OCI-LY1 (cell line): ENCODE measurements around the gene RRAGB.

Experiments
- H2AFZ ChIP-seq: fragments of 200-600 bp; sonication (generic), shearing (Covaris generic); 2 replicates; pipeline ENCODE4 v1.6.0; 2014; ENCODE audit warnings: antibody characterized with exemption, mild to moderate bottlenecking, low read length
- H3F3A ChIP-seq: fragments of 200-600 bp; sonication (generic), shearing (Covaris generic); 2 replicates; pipeline ENCODE4 v1.6.0; 2014; ENCODE audit warnings: mild to moderate bottlenecking, antibody characterized with exemption, low read length, moderate library complexity; ENCODE audit not compliant: insufficient read depth
- H3K27ac ChIP-seq: fragments of 200-600 bp; sonication (generic); 2 replicates; pipeline ENCODE4 v1.5.1; 2014; ENCODE audit warnings: low read length, mixed run types, mild to moderate bottlenecking, low read depth; ENCODE audit not compliant: poor library complexity, severe bottlenecking
- H3K27me3 ChIP-seq: fragments of 200-600 bp; sonication (generic); 2 replicates; pipeline ENCODE4 v1.6.0; 2014; ENCODE audit warnings: antibody characterized with exemption, mild to moderate bottlenecking, low read length, moderate library complexity; ENCODE audit not compliant: insufficient read depth
- H3K36me3 ChIP-seq: fragments of 200-600 bp; sonication (generic); 2 replicates; pipeline ENCODE4 v1.6.1; 2014; ENCODE audit warnings: mild to moderate bottlenecking, antibody characterized with exemption, low read length, moderate library complexity, mixed read lengths; ENCODE audit not compliant: insufficient read depth
- H3K4me1 ChIP-seq: fragments of 200-600 bp; sonication (generic); 2 replicates; pipeline ENCODE4 v1.5.1; 2014; ENCODE audit warnings: mild to moderate bottlenecking, low read length, moderate library complexity; ENCODE audit not compliant: insufficient read depth, severe bottlenecking
- H3K4me2 ChIP-seq: fragments of 200-600 bp; sonication (generic), shearing (Covaris generic); 2 replicates; pipeline ENCODE4 v1.6.1; 2014; ENCODE audit warnings: low read length
- H3K4me3 ChIP-seq: fragments of 200-600 bp; sonication (generic); 2 replicates; pipeline ENCODE4 v1.5.1; 2014; ENCODE audit warnings: low read length, low read depth, mild to moderate bottlenecking, mixed read lengths; ENCODE audit not compliant: poor library complexity, severe bottlenecking
- H3K79me2 ChIP-seq: fragments of 200-600 bp; shearing (Covaris generic); 2 replicates; pipeline ENCODE4 v1.6.1; 2016; ENCODE audit warnings: mixed run types, low read length, mixed read lengths; ENCODE audit not compliant: insufficient read depth
- H3K9ac ChIP-seq: fragments of 200-600 bp; sonication (generic), shearing (Covaris generic); 2 replicates; pipeline ENCODE4 v1.6.1; 2014; ENCODE audit warnings: mild to moderate bottlenecking, low read length, mixed read lengths
- H3K9me2 ChIP-seq: fragments of 200-600 bp; sonication (generic), shearing (Covaris generic); 2 replicates; pipeline ENCODE4 v1.6.1; 2014; ENCODE audit warnings: low read depth, mild to moderate bottlenecking, low read length, mixed read lengths
- H3K9me3 ChIP-seq: fragments of 200-600 bp; shearing (Covaris generic); 2 replicates; pipeline ENCODE4 v1.6.1; 2014; ENCODE audit warnings: low read length, mixed read lengths
- H4K20me1 ChIP-seq: fragments of 200-600 bp; sonication (generic), shearing (Covaris generic); 2 replicates; pipeline ENCODE4 v1.6.0; 2016; ENCODE audit warnings: mild to moderate bottlenecking, low read length; ENCODE audit not compliant: insufficient read depth
- EZH2 ChIP-seq: fragments of 200-600 bp; sonication (generic), shearing (Covaris generic); IDR thresholded peaks from 2 replicates; pipeline ENCODE4 v1.8.0; 2017; ENCODE audit warnings: borderline replicate concordance, mixed run types, mild to moderate bottlenecking, antibody characterized with exemption, low read length, moderate library complexity, mixed read lengths
- TF ChIP-seq, protein P1 (sequence below): fragments of 200-600 bp; sonication (generic), shearing (Covaris generic); IDR thresholded peaks from 2 replicates; pipeline ENCODE4 v1.5.1; 2017; ENCODE audit warnings: mild to moderate bottlenecking, antibody characterized with exemption, low read length, moderate library complexity, mixed read lengths

Gene RRAGB

DNA sequence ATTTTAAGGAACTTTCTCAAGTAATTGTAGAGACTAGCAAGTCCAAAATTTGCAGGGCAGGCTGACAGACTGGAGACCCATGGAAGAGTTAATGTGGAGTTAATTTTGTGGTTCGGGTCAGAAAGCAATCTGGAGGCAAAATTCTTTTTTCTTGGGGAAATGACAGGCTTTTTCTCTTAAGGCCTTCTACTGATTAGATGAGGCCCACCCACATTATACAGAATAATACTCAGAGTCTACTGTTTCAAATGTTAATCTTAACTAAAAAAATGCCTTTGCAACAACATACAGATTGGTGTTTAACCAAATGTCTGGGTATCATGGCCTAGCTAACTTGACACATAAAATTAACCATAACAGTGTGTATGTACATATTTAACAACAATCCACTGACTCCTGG lies 32.7 kb downstream of the RRAGB start:
- H3K27me3 ChIP-seq = no peaks in the 10 kb centered on the region
- H4K20me1 ChIP-seq = no peaks in the 10 kb centered on the region
- no peaks in the 10 kb centered on the region for H3F3A ChIP-seq
- H3K9me3 ChIP-seq = no peaks in the 10 kb centered on the region
- H3K9me2 ChIP-seq = no peaks in the 10 kb centered on the region
- peaks cover 13% of the 10 kb centered on the region; the same call in 1 of the 2 replicates for H3K36me3 ChIP-seq
- no peak overlapping the region for H3K27ac ChIP-seq
- no peak overlapping the region for H3K4me3 ChIP-seq
- no peaks in the 10 kb centered on the region for H3K79me2 ChIP-seq
- H3K9ac ChIP-seq = no peak overlapping the region
- no peaks in the 10 kb centered on the region for H3K4me1 ChIP-seq
- H2AFZ ChIP-seq = no peak overlapping the region
- H3K4me2 ChIP-seq = no peak overlapping the region
- no peak for TF ChIP-seq EZH2
- TF ChIP-seq, protein P1, sequence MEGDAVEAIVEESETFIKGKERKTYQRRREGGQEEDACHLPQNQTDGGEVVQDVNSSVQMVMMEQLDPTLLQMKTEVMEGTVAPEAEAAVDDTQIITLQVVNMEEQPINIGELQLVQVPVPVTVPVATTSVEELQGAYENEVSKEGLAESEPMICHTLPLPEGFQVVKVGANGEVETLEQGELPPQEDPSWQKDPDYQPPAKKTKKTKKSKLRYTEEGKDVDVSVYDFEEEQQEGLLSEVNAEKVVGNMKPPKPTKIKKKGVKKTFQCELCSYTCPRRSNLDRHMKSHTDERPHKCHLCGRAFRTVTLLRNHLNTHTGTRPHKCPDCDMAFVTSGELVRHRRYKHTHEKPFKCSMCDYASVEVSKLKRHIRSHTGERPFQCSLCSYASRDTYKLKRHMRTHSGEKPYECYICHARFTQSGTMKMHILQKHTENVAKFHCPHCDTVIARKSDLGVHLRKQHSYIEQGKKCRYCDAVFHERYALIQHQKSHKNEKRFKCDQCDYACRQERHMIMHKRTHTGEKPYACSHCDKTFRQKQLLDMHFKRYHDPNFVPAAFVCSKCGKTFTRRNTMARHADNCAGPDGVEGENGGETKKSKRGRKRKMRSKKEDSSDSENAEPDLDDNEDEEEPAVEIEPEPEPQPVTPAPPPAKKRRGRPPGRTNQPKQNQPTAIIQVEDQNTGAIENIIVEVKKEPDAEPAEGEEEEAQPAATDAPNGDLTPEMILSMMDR = no peak

DNA sequence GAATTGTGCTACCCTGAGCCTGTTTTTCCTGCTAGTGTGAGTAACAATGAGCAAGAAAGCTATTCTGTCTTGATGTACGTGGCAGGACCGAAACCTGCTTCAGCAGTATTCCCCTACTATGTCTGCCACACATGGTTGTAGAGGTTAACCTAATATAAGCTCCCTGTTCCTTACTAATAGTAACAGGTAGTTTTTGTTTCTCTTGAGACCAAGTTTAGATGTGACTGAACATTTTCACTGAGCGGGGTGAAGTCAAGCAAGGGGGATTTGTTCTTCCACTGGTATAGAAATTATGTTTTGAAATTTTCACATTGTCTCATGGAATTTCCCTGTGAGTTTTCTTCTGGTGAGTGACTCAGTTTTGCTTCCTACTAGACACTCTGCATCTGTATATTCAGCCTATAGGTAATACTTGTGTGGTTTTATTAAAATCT lies 37.3 kb downstream of the RRAGB start:
- no peaks in the 10 kb centered on the region for H3K9me2 ChIP-seq
- no peak overlapping the region for H3K27ac ChIP-seq
- H3K4me3 ChIP-seq = no peak overlapping the region
- H4K20me1 ChIP-seq = no peaks in the 10 kb centered on the region
- no peak overlapping the region for H3K9ac ChIP-seq
- H3K27me3 ChIP-seq = no peaks in the 10 kb centered on the region
- H2AFZ ChIP-seq = no peak overlapping the region
- H3K4me2 ChIP-seq = no peak overlapping the region
- no peaks in the 10 kb centered on the region for H3F3A ChIP-seq
- no peaks in the 10 kb centered on the region for H3K79me2 ChIP-seq
- TF ChIP-seq EZH2 = no peak
- TF ChIP-seq, protein P1 = no peak
- H3K9me3 ChIP-seq = no peaks in the 10 kb centered on the region
- H3K36me3 ChIP-seq = peaks cover 10% of the 10 kb centered on the region; the same call in 1 of the 2 replicates
- no peaks in the 10 kb centered on the region for H3K4me1 ChIP-seq

DNA sequence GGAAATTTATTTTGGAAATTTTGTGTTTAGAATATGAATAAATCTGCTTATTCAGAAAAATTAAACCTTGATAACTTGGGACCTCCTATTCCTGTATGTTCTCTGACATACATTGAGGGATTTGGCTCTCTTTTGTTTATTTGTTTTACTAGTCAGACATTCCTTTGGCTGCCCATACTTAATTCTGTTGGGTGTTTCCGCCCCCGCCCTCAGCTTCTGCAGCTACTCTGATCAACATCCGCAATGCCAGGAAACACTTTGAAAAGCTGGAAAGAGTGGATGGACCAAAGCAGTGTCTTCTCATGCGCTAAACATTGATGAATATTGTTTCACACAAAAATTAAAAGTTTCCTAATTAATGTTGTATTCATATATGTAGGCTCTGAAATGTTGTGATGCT lies 40.5 kb downstream of the RRAGB start:
- Histone ChIP-seq H3K79me2 (no peaks in the 10 kb centered on the region), H2AFZ (no peak overlapping the region), H3K4me3 (no peak overlapping the region), H3K9me3 (no peaks in the 10 kb centered on the region), H3K4me1 (no peaks in the 10 kb centered on the region), H3K9me2 (no peaks in the 10 kb centered on the region), H3F3A (no peaks in the 10 kb centered on the region), H4K20me1 (no peaks in the 10 kb centered on the region), H3K27me3 (no peaks in the 10 kb centered on the region), H3K9ac (no peak overlapping the region), H3K4me2 (no peak overlapping the region), H3K27ac (no peak overlapping the region), H3K36me3 (peaks cover 10% of the 10 kb centered on the region; the same call in 1 of the 2 replicates)
- TF ChIP-seq, protein P1 = no peak
- TF ChIP-seq EZH2 = no peak
